Measurements from ENCODE around the gene OTOA.

OTOA gene

DNA sequence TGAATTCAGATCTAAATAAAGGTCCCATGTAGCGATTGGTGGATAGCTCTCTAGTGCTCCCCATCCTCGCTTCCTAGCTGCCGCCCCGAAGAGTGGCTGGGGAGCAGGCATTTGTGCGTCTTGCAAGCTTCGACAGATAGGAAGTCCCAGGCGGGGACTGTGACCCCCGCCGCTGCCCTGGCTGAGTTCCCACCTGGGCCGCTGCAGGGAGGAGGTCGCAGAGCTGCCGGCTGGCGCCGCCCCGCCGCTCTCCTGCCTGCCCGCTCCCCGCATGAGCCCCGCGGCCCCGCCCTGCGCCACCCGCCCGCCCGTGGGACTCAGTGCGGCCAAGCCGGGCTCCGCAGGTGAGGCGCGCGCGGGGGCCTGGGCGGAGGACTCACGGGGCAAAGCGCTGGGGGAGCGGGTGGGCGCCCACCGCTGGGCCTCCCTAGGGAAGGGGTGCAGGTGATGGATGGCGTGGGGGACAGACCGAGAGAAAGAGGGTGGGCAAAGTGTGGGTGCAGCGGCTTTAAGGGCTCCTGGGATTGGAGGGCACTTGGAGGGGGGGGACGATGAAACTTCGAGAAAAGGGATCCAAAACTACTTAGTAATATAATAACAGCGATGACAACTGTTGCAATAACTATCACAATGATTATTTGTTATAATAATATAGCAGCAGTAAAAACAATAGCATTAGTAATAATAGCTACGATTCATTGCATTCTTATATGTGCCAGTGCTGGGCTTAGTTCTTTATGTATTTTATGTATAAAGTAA, at the start of gene OTOA:
Gene OTOA (plus strand): TSS at position 80 of the 759 bp plus-strand sequence. CDS start 14,547 bp downstream, outside the sequence.
- no peak within 1 kb of the TSS for H3K4me3 ChIP-seq (ENCODE audit: low read depth, low read length)
- TF ChIP-seq, protein P1, sequence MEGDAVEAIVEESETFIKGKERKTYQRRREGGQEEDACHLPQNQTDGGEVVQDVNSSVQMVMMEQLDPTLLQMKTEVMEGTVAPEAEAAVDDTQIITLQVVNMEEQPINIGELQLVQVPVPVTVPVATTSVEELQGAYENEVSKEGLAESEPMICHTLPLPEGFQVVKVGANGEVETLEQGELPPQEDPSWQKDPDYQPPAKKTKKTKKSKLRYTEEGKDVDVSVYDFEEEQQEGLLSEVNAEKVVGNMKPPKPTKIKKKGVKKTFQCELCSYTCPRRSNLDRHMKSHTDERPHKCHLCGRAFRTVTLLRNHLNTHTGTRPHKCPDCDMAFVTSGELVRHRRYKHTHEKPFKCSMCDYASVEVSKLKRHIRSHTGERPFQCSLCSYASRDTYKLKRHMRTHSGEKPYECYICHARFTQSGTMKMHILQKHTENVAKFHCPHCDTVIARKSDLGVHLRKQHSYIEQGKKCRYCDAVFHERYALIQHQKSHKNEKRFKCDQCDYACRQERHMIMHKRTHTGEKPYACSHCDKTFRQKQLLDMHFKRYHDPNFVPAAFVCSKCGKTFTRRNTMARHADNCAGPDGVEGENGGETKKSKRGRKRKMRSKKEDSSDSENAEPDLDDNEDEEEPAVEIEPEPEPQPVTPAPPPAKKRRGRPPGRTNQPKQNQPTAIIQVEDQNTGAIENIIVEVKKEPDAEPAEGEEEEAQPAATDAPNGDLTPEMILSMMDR (IDR thresholded peaks at IDR 0.05; ENCODE audit: control insufficient read depth, extremely low read depth, insufficient read depth): no peak
- DNase-seq (ENCODE audit: low read depth): no peak

DNA sequence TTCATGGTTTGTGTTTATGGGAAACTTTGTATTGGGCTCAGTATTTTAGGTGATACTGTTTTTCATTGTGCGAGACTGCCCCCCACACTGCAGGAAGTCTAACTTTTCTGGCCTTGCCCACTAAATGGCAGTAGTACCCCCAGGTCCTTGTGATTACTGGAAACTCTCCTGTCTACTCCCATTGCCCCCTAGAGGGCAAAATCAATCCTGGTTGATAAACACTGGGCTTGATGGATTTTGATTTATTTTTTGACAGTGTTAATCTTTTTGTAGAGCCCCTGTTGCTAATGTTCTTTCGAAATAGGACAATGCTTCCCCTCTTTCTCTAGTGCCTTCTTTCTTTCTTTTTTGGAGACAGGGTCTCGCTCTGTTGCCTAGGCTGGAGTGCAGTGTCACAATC, 48.9 kb upstream of the OTOA start:
- H3K4me3 ChIP-seq (ENCODE audit: low read depth, low read length): no peak overlapping the region
- TF ChIP-seq, protein P1 (IDR thresholded peaks at IDR 0.05; ENCODE audit: control insufficient read depth, extremely low read depth, insufficient read depth): no peak
- DNase-seq (ENCODE audit: low read depth): no peak

DNA sequence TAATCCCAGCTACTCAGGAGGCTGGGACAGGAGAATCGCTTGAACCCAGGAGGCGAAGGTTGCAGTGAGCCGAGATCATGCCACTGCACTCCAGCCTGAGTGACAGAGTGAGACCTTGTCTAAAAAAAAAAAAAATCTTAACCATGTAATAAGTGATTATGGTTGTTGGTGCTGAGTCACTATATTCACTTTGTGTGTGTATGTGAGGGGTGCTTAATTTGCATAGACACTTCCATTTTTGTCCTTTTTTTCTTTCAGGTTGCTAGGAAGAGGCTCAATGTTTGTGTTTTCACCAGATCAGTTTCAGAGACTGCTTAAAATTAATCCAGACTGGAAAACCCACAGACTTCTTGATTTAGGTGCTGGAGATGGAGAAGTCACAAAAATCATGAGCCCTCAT, 46.2 kb upstream of the OTOA start:
- no peak overlapping the region for H3K4me3 ChIP-seq (ENCODE audit: low read depth, low read length)
- TF ChIP-seq, protein P1 (IDR thresholded peaks at IDR 0.05; ENCODE audit: control insufficient read depth, extremely low read depth, insufficient read depth): no peak
- DNase-seq (ENCODE audit: low read depth): no peak

DNA sequence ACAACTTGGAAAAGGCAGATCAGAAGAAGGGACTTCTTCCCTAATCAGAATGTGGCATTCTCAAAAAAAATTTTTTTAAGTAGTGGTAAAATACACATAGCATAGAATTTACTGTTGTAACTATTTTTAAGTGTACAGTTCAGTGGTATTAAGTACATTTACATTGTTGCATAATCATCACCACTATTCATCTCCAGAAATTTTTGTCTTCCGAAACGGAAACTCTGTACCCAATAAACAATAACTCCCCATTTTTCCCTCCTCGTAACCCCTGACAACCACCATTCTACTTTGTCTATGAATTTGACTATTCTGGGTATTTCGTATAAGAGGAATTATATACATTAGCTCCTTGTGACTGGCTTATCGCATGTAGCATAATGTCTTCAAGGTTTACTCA, 45.5 kb upstream of the OTOA start:
- TF ChIP-seq, protein P1 (IDR thresholded peaks at IDR 0.05; ENCODE audit: control insufficient read depth, extremely low read depth, insufficient read depth): no peak
- H3K4me3 ChIP-seq (ENCODE audit: low read depth, low read length): no peak overlapping the region
- no peak for DNase-seq (ENCODE audit: low read depth)

DNA sequence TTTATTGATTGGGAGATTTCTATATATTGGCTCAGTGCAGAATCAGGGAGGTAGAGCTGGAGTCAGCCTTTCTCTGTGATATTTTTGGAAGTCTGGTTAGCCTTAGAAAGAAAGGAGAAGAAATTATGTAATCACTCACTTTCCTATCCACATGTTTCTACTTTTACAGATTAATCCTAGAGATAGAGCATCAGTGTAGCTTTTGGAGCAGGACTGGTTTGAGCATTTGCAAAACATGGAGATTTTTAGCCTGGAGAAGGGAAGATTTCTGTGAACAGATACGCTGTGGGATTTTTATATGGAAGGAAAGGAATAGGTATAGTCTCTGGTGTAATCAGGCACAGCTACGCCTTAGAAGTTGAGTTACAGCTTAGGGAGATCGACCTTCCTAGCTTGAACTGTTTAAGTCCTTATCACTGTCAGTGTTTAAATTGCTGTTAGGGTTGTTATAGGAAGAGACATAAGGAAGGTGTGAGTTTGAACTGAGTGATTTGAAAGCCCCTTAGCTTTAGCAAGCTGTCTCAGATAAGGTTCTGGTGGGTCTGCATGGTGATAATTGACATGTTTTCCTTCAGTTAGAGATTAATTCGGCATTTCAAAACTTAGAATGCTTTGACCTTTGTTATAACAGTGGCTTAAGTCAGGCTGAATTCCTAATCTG, 43.9 kb upstream of the OTOA start:
- no peak overlapping the region for H3K4me3 ChIP-seq (ENCODE audit: low read depth, low read length)
- TF ChIP-seq, protein P1 (IDR thresholded peaks at IDR 0.05; ENCODE audit: control insufficient read depth, extremely low read depth, insufficient read depth): no peak
- DNase-seq (ENCODE audit: low read depth): no peak

DNA sequence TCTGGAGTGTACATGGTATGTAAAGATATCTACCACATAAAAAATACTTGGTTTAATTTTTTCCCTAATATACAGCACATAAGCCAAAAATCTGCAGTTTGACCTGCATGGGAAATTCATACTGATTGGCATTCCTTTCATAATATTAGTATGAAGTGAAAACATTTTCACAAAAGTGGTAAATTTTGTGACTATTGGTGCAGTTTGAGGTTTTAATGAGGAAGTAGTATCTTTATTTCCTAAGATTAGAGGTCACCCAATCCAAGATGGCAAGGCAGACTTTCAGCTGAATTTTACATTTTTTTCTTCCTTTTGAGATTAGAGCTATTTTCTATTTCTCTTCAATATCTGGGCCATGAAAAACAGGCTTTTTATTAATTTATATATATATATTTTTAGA, 43.2 kb upstream of the OTOA start:
- no peak for DNase-seq (ENCODE audit: low read depth)
- TF ChIP-seq, protein P1 (IDR thresholded peaks at IDR 0.05; ENCODE audit: control insufficient read depth, extremely low read depth, insufficient read depth): no peak
- no peak overlapping the region for H3K4me3 ChIP-seq (ENCODE audit: low read depth, low read length)

All from LNCaP clone FGC (cell line).